Activated T-helper 17 cell treated with anti-CD3 and anti-CD28 coated beads, Interleukin-2, amount 50 U/mL, for 72 hours (primary cell): ENCODE data around the gene NOXO1. TPM values are rescaled to one million over a fixed set of nuclear protein-coding genes. Genes with fewer than 3 reads are reported as not detected.
"Not testable (repeated sequence)": the region's sequence is repeated elsewhere in the genome, so short reads cannot be mapped to it uniquely, and the experiment has no call there.

Experiments
- ATAC-seq: fragments of 150-1000 bp; cut with Tn5 transposase; replicated peaks from 2 replicates; pipeline ENCODE4 v1.10.0; 2021; ENCODE audit warnings: mild to moderate bottlenecking, moderate library complexity
- H3K27ac Mint-ChIP-seq: one replicate; pipeline ENCODE4 v1.8.0; 2022; ENCODE audit warnings: mixed read lengths
- H3K27me3 Mint-ChIP-seq: one replicate; pipeline ENCODE4 v1.8.0; 2022; ENCODE audit warnings: mixed read lengths
- H3K36me3 Mint-ChIP-seq: one replicate; pipeline ENCODE4 v1.8.0; 2022; ENCODE audit warnings: low read depth, mild to moderate bottlenecking, mixed read lengths
- H3K4me1 Mint-ChIP-seq: one replicate; pipeline ENCODE4 v1.8.0; 2022; ENCODE audit warnings: mixed read lengths
- H3K4me3 Mint-ChIP-seq: one replicate; pipeline ENCODE4 v1.8.0; 2022; ENCODE audit warnings: mild to moderate bottlenecking, mixed read lengths
- H3K9me3 Mint-ChIP-seq: one replicate; pipeline ENCODE4 v1.8.0; 2022; ENCODE audit warnings: mixed read lengths
- total RNA-seq, 2 donors: library from RNA; stranded (reverse); gene quantifications; one replicate each; pipeline ENCODE4 v1.2.3, GENCODE V29; 2022

The NOXO1 gene
- total RNA-seq, 2 donors from 2014 or later = 1.0 TPM; not detected in 1

DNA sequence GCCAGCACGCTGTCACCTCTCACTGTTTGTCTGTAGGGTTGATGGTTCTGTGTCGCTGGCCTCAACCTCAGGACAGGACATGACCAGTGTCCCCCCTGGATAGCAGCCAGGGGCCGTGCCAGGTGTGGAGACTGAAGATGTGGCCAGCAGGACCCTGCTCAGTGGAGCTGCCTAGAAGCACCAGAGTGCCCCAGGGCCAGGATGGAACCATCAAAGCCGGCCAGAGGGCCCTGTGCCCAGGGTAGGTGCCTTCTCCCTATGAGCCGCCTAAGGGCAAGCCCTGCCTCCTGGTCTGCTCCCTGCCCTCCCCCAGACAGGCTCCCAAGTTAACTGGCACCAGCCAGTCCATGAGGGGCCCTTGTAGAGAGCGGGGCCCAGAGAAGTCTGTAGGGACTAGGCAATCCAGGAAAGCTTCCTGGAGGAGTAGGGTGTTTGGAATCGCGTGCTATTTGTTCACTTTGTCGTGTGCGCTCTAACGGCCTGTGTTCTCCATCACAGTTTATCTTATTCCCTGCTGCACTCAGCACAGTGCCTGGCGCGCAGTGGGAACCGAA, 22.5 kb downstream of the NOXO1 start:
- ATAC-seq = peak; percentile 4

DNA sequence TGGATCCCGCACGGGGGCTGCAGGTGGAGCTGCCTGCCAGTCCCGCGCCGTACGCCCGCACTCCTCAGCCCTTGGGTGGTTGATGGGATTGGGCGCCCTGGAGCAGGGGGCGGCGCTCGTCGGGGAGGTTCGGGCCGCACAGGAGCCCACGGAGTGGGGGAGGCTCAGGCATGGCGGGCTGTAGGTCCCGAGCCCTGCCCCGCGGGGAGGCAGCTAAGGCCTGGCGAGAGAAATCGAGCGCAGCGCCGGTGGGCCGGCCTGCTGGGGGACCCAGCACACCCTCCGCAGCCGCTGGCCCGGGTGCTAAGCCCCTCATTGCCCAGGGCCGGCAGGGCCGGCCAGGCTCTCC, 23.2 kb downstream of the NOXO1 start:
- Mint-ChIP-seq H3K36me3 (peaks cover 35% of the 10 kb centered on the region), H3K4me1 (peaks cover 10% of the 10 kb centered on the region)
- not testable (repeated sequence) for H3K27ac Mint-ChIP-seq, ATAC-seq, H3K27me3 Mint-ChIP-seq, H3K4me3 Mint-ChIP-seq, H3K9me3 Mint-ChIP-seq

More for the DNA sequence above, 22.5 kb downstream of the NOXO1 start:
- Mint-ChIP-seq H3K9me3 (no peaks in the 10 kb centered on the region), H3K4me1 (peaks cover 14% of the 10 kb centered on the region), H3K4me3 (peak overlapping the region; percentile 89), H3K36me3 (peaks cover 42% of the 10 kb centered on the region), H3K27me3 (no peaks in the 10 kb centered on the region), H3K27ac (peak overlapping the region; percentile 88)

DNA sequence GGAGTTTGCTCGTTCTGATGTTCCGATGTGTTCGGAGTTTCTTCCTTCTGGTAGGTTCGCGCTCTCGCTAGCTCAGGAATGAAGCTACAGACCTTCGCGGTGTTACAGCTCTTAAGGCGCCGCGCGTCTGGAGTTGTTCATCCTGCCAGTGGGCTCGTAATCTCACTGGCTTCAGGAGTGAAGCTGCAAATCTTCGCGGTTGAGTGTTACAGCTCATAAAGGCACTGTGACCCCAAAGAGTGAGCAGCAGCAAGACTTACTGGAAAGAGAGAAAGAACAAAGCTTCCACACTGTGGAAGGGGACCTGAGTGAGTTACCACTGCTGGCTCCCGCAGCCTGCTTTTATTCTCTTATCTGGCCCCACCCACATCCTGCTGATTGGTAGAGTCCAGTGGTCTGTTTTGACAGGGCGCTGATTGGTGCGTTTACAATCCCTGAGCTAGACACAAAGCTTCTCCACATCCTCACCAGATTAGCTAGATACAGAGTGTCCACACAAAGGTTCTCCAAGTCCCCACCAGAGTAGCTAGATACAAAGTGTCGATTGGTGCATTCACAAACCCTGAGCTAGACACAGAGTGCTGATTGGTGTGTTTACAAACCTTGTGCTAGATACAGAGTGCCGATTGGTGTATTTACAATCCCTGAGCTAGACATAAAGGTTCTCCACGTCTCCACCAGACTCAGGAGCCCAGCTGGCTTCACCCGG, 23.7 kb downstream of the NOXO1 start:
- not testable (repeated sequence) for H3K27me3 Mint-ChIP-seq, H3K4me3 Mint-ChIP-seq, ATAC-seq, H3K27ac Mint-ChIP-seq, H3K9me3 Mint-ChIP-seq
- peaks cover 13% of the 10 kb centered on the region for H3K4me1 Mint-ChIP-seq
- H3K36me3 Mint-ChIP-seq = peaks cover 30% of the 10 kb centered on the region

DNA sequence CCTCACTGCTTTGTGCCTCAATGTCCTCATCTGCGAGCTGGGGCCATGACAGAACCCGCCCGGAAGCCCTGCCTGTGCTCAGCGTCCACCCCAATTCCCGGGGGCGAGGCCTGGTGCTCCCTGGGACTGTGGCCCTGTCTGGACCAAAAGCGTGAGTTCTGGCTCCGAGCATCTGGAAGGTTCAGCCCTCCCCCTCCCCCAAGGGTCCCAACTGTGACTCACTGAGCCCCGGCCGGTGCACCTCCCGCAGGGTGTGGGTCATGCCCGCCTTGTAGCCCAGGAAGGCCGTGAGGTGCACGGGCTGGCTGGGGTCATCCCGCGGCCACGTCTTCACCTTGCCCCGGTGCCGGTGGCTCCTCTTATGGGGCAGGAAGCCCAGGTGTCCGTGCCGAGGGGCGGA, 27.5 kb downstream of the NOXO1 start:
- Mint-ChIP-seq H3K4me1 (peaks cover 6% of the 10 kb centered on the region), H3K27me3 (no peaks in the 10 kb centered on the region)
- no peak for ATAC-seq

DNA sequence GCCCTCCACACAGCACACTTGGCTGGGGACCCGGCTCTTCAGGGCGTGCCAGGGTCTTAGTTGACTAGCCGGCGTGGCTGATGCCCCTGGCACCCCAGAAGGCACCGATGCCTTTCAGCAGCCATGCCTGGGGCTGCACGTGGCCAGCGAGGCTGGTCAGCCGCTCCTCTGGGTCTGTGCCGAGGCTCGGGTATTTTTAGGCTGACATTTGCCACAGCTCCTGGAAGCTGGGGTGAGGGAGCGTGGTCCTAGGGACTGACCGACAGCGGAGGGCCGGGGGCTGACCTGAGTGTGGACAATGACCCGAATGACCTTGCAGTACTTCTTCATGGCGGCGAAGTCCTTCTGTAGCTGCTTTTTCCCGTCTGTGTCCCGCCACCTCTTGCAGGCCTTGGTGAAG, 30.7 kb downstream of the NOXO1 start:
- Mint-ChIP-seq H3K27ac (no peak overlapping the region), H3K4me3 (no peak overlapping the region), H3K9me3 (no peaks in the 10 kb centered on the region), H3K36me3 (no peaks in the 10 kb centered on the region), H3K4me1 (peaks cover 6% of the 10 kb centered on the region), H3K27me3 (no peaks in the 10 kb centered on the region)
- ATAC-seq = no peak

More for the DNA sequence above, 27.5 kb downstream of the NOXO1 start:
- Mint-ChIP-seq H3K9me3 (no peaks in the 10 kb centered on the region), H3K4me3 (no peak overlapping the region), H3K36me3 (no peaks in the 10 kb centered on the region), H3K27ac (no peak overlapping the region)

DNA sequence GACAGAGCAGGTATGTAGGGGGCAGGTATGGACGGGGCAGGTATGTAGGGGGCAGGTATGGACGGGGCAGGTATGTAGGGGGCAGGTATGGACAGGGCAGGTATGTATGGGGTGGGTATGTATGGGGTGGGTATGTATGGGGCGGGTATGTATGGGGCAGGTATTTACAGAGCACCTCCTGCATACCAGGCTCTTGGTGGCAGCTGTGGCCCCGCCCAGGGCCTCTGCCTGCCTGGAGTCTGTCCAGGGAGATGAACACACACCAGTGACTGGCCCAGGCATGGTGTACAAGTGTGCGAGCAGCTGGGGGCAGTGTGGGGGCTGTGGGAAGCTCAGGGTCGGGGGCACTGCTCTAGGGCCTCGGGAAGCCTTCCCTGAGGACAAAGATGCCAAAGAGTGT, 31.2 kb downstream of the NOXO1 start:
- Mint-ChIP-seq H3K27me3 (no peaks in the 10 kb centered on the region), H3K36me3 (no peaks in the 10 kb centered on the region), H3K27ac (no peak overlapping the region), H3K4me3 (no peak overlapping the region), H3K4me1 (peaks cover 6% of the 10 kb centered on the region), H3K9me3 (no peaks in the 10 kb centered on the region)
- ATAC-seq = no peak

DNA sequence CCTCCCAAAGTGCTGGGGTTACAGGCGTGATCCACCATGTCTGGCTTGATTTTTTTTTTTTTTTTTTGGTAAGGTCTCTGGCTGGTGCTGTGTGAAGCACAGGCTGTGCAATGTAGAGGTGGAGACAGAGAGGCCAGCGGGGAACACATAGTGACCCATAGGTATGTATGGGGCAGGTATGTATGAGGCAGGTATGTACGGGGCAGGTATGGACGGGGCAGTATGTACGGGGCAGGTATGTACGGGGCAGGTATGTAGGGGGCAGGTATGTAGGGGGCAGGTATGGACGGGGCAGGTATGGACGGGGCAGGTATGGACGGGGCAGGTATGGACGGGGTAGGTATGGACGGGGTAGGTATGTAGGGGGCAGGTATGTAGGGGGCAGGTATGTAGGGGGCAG, 31.8 kb downstream of the NOXO1 start:
- H3K36me3 Mint-ChIP-seq = no peaks in the 10 kb centered on the region
- peaks cover 8% of the 10 kb centered on the region for H3K4me1 Mint-ChIP-seq
- no peaks in the 10 kb centered on the region for H3K9me3 Mint-ChIP-seq
- no peak for ATAC-seq
- no peak overlapping the region for H3K27ac Mint-ChIP-seq
- H3K4me3 Mint-ChIP-seq = no peak overlapping the region
- no peaks in the 10 kb centered on the region for H3K27me3 Mint-ChIP-seq

DNA sequence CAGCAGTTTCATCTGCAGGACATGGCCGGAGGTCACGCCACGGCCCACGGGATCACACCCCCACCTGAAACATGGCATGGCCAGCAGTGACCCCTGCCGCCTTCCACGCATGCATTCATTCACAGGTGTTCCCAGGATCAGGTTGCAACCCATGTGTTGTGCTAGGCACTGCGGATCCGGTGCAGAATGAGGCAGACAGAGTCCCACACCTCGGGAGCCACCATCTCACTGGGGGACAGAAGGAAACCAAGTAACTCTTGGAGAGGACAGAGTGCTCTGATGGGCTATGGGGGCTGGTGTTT, 33.9 kb downstream of the NOXO1 start:
- ATAC-seq = no peak
- H3K27ac Mint-ChIP-seq = no peak overlapping the region

DNA sequence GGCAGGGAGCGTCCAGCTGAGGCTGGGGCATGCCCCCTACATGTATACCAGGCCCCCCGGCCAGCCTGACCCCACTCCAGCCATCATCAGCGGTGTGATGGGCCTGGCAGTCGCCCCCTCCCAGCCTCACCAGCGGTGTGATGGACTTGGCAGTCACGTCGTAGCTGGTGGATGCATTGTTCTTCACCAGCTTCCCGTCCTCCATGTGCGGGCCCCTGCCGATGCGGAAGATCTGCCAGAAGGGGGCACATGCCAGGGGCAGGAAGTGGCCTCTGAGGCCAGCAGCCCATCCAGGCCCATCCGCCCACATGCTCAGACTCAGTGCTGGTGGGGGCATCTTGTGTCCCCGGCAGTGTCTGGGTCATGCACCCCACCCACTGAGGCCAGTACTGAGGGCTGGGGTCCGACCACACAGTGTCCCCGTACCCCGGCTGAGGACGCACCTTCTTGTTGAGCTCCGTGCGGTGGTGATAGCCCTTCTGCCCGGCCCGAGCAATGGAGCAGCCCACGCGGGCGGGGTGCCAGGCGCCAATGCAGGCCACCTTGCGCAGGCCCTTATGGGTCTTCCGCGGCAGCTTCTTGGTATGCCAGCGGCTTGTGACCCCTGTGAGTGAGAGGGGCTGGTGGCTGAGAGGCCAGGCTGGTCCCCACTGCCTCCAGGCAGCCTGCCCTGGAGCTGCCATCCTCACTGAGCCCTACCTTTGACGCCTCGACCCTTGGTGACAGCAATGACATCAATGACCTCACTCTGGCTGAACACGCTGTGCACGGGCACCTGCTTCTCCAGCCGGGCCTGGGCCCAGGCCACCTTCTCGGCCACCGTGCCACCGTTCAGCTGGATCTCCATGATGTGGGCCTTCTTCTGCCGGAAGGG, 34.5 kb downstream of the NOXO1 start:
- Mint-ChIP-seq H3K27ac (no peak overlapping the region), H3K36me3 (peaks cover under 1% of the 10 kb centered on the region), H3K27me3 (no peaks in the 10 kb centered on the region), H3K4me1 (peaks cover 7% of the 10 kb centered on the region), H3K9me3 (no peaks in the 10 kb centered on the region), H3K4me3 (no peak overlapping the region)
- no peak for ATAC-seq

More for the DNA sequence above, 33.9 kb downstream of the NOXO1 start:
- Mint-ChIP-seq H3K4me1 (peaks cover 7% of the 10 kb centered on the region), H3K36me3 (no peaks in the 10 kb centered on the region), H3K9me3 (no peaks in the 10 kb centered on the region), H3K4me3 (no peak overlapping the region), H3K27me3 (no peaks in the 10 kb centered on the region)

DNA sequence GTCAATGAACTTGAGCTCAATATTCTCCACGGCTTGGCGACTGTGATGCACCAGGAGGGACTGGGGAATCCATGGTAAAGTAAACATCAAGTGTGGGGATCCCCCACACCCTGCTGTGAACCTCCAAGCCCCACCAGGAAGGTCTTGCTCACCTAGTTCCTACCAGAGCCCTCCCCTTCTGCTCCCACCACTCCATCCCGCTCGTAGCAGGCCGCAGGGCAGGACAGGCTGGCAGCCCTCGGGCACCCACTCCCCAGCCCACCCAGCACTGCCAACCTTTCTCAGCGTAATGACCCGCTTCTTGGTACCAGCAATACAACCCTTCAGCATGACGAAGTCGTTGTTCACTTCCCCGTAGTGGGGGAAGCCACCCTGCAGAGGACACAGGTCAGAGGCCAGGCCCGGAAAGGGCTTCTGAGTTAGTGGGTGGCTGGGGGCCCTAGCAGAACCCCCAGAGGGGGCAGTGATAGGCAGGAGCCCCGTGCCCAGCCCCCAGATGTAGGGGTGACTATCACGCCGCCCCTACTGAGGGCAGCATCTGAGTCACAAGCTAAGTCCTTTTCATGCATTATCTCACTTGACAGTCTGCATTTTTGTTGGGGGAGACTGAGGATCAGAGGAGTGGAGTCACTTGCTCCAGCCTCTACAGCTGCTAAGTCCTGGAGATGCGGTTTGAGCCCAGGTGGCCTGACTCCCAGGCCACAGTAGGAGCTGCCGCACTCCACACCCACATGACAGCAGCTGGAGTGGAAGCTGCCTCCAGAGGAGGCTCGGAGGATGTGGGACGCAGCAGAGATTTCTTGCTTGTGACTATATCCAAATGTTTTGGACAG, 35.5 kb downstream of the NOXO1 start:
- Mint-ChIP-seq H3K9me3 (no peaks in the 10 kb centered on the region), H3K4me3 (no peak overlapping the region), H3K27ac (no peak overlapping the region), H3K4me1 (peaks cover 12% of the 10 kb centered on the region), H3K36me3 (peaks cover 8% of the 10 kb centered on the region), H3K27me3 (no peaks in the 10 kb centered on the region)
- no peak for ATAC-seq

DNA sequence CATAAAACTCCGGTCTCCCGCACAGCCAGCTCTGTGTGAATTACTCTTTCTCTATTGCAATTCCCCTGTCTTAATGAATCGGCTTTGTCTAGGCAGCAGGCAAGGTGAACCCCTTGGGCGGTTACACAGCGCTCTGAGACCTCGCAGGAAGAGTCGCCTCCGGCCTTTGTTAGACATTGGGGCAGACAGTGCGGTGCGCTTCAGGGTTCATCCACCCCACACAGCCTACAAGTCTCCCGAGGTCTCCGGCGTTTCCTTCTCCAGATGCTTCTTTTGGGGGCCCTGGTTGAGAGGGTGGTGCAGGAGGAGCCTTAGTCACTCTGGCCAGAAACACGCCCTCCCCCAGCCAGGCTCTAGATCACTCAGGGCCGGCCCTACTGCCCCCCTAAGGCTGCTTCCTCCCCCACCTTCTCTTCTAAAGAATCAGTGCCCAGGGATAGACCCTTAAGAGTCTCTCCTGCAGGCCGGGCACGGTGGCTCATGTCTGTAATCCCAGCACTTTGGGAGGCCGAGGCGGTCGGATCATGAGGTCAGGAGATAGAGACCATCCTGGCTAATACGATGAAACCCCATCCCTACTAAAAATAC, 36.6 kb downstream of the NOXO1 start:
- Mint-ChIP-seq H3K9me3 (no peaks in the 10 kb centered on the region), H3K27ac (no peak overlapping the region), H3K36me3 (peaks cover 17% of the 10 kb centered on the region), H3K27me3 (no peaks in the 10 kb centered on the region), H3K4me3 (peak overlapping the region; percentile 86), H3K4me1 (peaks cover 12% of the 10 kb centered on the region)
- no peak for ATAC-seq

DNA sequence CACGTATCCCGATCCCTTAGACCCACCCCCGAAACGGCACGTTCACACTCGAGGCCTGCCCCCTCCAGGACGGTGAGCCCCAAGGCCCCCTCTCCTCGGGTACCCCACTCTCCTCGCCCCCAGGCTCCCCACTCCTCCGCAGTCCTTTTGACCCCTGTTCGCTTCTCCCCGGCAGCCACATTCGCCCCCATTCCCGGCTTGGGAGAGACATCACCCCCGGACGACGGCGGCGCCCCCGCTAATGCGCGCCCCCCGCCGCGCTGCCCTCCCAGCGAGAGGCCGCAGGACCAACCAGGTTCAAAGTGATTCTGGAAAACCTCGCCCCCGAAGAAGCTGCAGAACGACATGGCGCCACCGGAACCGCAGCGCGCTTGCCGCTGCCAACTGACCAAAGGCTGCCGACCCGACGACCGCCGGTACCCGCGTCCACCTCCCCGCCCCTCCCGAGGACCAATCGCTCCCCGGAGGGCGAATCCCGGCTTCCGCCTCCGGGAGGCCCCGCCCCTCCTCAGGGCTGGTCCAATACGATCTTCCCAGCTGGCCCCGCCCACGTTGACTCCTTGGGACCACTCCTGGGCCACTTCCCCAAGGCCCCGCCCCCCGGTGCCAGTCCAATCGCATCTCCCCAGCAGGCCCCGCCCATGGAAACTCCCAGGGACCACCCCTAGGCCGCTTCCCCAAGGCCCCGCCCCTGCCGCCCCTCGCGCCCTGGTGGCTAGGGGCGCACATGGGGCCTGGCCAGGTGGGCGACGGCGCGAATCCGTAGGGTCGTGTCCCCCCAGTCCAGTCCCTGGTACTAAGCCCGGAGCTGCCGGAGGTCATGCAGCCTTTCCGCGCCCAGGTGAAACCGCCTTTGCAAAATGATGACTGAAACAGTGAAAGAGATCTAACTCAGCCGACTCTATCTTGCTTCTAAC, 38.2 kb downstream of the NOXO1 start, which contains the start of gene MSRB1:
Gene MSRB1 (minus strand): TSS at position 390 of the 917 bp plus-strand sequence. CDS start 43 bp downstream, at position 347.
- peaks cover 12% of the 10 kb centered on the region for H3K4me1 Mint-ChIP-seq
- H3K36me3 Mint-ChIP-seq = peaks cover 33% of the 10 kb centered on the region
- H3K27ac Mint-ChIP-seq = peak within 1 kb of the TSS; percentile 85
- H3K4me3 Mint-ChIP-seq = peak within 1 kb of the TSS; percentile 86
- peak; percentile 97 for ATAC-seq
- no peaks in the 10 kb centered on the region for H3K9me3 Mint-ChIP-seq
- H3K27me3 Mint-ChIP-seq = no peaks in the 10 kb centered on the region
